GM12873 (cell line): Measurements from ENCODE around the gene WDR45.

Experiments
- CTCF ChIP-seq: IDR thresholded peaks from 2 replicates; pipeline ENCODE4 v1.5.1; 2012; ENCODE audit warnings: low read depth, mild to moderate bottlenecking, moderate library complexity, low read length, control low read depth; ENCODE audit not compliant: insufficient read depth; ENCODE audit errors: missing control alignments

The WDR45 gene

DNA sequence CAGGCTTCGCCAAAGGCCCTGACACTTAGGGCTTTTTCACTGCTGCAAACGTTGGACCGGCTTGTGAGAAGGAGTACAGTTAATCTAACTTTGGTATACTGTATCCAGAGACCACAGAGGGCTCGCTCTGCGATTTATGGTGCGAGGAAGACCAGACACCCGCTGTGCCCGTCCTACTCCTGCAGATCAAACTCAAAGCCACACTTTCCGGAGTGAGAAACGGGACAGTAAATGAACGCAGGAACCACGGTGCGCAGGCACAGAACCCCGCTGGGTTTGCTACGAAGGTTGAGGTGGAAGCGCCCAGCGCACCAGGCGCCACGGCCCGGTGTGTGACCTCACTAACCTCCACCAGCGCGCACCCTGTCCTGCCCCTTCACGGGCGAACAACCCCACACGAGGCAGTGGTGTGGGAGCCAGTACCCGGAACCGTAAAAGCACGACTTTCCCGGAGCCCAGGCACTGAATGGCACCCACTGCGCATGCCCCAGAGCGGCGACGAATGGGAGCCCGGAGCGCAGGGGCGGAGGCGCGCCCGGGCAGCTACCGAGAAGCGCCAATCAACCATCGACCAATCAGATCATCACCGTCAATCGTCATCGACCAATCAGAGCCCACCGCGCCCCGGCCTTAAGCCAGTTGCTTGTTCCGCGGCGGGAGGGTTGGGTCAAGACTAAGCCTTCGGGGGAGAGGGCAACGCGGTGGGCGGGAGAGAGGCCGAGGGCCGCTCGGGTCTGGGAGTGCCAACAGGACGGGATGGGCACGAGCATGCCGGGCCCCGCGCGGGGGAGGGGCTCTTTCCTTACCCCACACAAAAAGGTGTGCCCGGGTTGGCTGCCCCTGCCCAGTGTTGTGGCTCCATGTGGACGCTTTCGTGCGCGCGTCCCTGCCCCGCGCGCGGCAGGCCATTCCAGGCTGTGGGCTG is 21.3 kb upstream of the WDR45 start:
- no peak for TF ChIP-seq CTCF

GRCh38 chrX:49096419-49096818 is 16.7 kb upstream of the WDR45 start:
- no peak for TF ChIP-seq CTCF

DNA sequence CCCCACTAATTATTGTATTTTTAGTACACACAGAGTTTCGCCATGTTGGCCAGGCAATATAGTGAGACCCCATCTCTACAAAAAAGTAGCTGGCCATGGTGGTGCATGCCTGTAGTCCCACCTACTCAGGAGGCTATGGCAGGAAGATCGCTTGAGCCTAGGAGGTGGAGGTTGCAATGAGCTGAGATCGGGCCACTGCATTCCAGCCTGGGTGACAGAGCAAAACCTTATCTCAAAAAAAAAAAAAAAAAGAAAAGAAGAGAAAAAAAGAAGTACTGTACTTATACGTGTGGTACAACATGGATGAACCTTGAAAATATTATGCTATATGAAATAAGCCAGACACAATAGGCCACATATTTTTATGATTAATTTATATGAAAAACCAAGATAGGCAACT is 9.9 kb upstream of the WDR45 start:
- no peak for TF ChIP-seq CTCF

DNA sequence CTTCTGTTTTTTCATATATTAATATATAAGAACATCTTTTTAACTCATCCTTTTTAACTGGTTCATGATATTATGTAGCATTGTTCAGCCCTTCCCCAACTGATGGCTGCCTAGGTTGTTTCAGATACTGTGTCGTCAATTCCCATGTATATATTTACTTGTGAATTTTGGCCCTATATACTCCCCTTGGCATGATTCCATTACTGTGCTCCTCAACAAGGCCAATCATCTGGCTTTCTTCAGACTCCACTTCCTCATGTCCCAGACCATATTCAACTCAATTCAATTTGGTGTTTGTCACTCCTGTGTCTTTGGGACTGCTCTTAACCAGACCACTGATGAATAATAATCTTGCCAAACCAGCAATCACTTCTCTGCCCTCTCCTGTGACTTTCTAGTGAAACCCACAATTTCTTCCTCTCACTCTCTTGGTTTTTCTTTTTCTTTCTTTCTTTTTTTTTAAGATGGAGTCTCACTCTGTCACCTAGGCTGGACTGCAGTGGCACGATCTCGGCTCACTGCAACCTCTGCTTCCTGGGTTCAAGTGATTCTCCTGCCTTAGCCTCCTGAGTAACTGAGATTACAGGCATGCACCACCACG is 2.7 kb upstream of the WDR45 start:
- no peak for TF ChIP-seq CTCF

GRCh38 chrX:49077941-49078340 is 1.7 kb downstream of the WDR45 start:
- no peak for TF ChIP-seq CTCF

DNA sequence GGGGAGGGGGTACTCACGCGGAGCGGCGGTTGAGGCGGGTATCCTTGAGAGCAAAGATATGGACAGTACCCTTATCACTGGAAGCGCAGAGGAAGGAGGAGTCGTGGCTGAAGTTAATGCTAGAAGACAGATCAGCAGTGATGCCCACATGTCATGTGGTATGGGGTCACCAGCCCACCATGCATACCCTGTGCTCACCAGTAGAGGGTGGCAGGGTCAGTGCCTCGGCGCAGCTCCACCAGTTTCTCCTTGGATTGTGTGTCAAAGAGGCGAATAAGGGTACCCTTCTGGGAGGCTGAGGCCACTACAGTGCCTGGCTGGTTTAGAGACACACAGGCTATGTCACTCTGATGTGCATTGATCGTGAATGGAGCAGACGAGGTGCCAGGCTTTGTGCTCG is 4.3 kb downstream of the WDR45 start:
- TF ChIP-seq CTCF = no peak
